ENCODE data around the gene PDE8A.

DNA sequence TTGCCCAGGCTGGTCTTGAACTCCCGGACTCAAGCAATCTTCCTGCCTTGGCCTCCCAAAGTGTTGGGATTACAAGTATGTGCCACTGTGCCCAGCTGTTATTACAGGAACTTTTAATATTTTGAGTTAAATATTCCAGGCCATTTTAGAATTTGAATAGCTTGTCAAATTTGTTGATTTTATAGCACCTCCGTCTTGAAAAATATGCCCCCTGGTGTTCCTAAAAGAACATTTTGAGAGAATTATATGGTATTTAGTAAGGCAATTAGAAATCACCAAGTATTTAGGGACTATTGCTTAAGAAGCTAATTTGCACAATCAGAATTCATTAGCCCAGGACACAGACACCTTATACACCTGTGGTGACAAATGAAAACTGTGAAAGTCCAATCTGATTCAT is 23.7 kb downstream of the PDE8A start:
- no peak for TF ChIP-seq FOSL1 (CRISPR knock-in tag; IDR thresholded peaks at IDR 0.05; ENCODE audit: borderline replicate concordance)
- TF ChIP-seq ZNF121 (CRISPR knock-in tag; IDR thresholded peaks at IDR 0.05): no peak
- no peak for TF ChIP-seq TOE1 (CRISPR knock-in tag; IDR thresholded peaks at IDR 0.05)
- no peak for TF ChIP-seq PHB2 (IDR thresholded peaks at IDR 0.05; ENCODE audit: partially characterized antibody)
- TF ChIP-seq HDAC6 (IDR thresholded peaks at IDR 0.05; ENCODE audit: low read depth, low read length): no peak
